Lung (tissue), 12 donors: Measurements from ENCODE around the gene MAGI2. TPM values are rescaled to one million over a fixed set of nuclear protein-coding genes. Genes with fewer than 3 reads are reported as not detected.

ENCODE experiments used
- ATAC-seq: fragments of 200-7000 bp; cut with Tn5 transposase; one replicate; pipeline ENCODE4 v1.9.1; 2020; ENCODE audit warnings: moderate number of reproducible peaks; ENCODE audit not compliant: insufficient read depth, low FRiP score
- DNase-seq, 3 donors: peaks; one replicate each; pipeline ENCODE4 v3.0.0-alpha.2; 2013 to 2017
- H3K27ac ChIP-seq, 2 donors: one replicate each; pipeline ENCODE4 v1.5.1; 2013; ENCODE audit warnings: mild to moderate bottlenecking in 2 of 2, moderate library complexity in 2 of 2, control low read depth in 1 of 2, inconsistent platforms in 1 of 2, low read depth in 1 of 2, low read length in 1 of 2
- H3K27me3 ChIP-seq, 3 donors: one replicate each; pipeline ENCODE4 v1.5.1; 2013; ENCODE audit warnings: low read length in 2 of 3; ENCODE audit not compliant: control insufficient read depth in 3 of 3, insufficient read depth in 3 of 3
- H3K36me3 ChIP-seq, 4 donors: one replicate each; pipeline ENCODE4 v1.5.1; 2013; ENCODE audit warnings: low read length in 4 of 4, mild to moderate bottlenecking in 1 of 4, moderate library complexity in 1 of 4; ENCODE audit not compliant: control insufficient read depth in 4 of 4, insufficient read depth in 4 of 4
- H3K4me1 ChIP-seq, 5 donors: one replicate each; pipeline ENCODE4 v1.5.1; 2013; ENCODE audit warnings: low read length in 5 of 5, mild to moderate bottlenecking in 2 of 5, moderate library complexity in 1 of 5; ENCODE audit not compliant: control insufficient read depth in 5 of 5, insufficient read depth in 5 of 5
- H3K4me3 ChIP-seq: one replicate; pipeline ENCODE4 v1.5.1; 2013; ENCODE audit warnings: mild to moderate bottlenecking, control low read depth, moderate library complexity
- H3K9ac ChIP-seq, 2 donors: one replicate each; pipeline ENCODE4 v1.5.1; 2013; ENCODE audit warnings: low read length in 2 of 2, control low read depth in 1 of 2; ENCODE audit not compliant: insufficient read depth in 1 of 2
- H3K9me3 ChIP-seq, 4 donors: one replicate each; pipeline ENCODE4 v1.5.1; 2013; ENCODE audit warnings: low read length in 3 of 4, mild to moderate bottlenecking in 1 of 4, moderate library complexity in 1 of 4; ENCODE audit not compliant: control insufficient read depth in 4 of 4, insufficient read depth in 3 of 4
- WGBS, 2 donors: extraction: QIAGEN DNeasy Blood & Tissue Kit; methylation state at CpG; one replicate each; pipeline ENCODE4 v1.1.7; 2013; 5-methylcytosine and 5-hydroxymethylcytosine counted together
- polyA plus RNA-seq, 2 donors: library from polyadenylated mRNA; stranded (reverse); fragments of 200-250 nt; gene quantifications; one replicate each; pipeline ENCODE4 v1.2.1, GENCODE V29; 2013
- total RNA-seq, 2 donors: library from RNA; depleted of rRNA in 1 of 2; stranded (reverse); fragments of >200 nt in 1 of 2; gene quantifications; one replicate each; pipeline ENCODE4 v1.2.1, GENCODE V29; 2014 to 2021
- TF ChIP-seq, protein P1 (sequence below): IDR thresholded peaks from 2 replicates; pipeline ENCODE4 v1.5.1; 2012; ENCODE audit warnings: mild to moderate bottlenecking; ENCODE audit errors: control extremely low read depth, extremely low read depth
- donor health status: control.
- donor health status: control.
- donor health status: Bipolar disorder and iron deficiency.
- donor health status: healthy.
- donor health status: DM: yes; HTN: yes; CAD: no.

MAGI2 gene
- total and polyA plus RNA-seq, 4 donors: 0.94 to 18.0 (median 5.3) TPM

DNA sequence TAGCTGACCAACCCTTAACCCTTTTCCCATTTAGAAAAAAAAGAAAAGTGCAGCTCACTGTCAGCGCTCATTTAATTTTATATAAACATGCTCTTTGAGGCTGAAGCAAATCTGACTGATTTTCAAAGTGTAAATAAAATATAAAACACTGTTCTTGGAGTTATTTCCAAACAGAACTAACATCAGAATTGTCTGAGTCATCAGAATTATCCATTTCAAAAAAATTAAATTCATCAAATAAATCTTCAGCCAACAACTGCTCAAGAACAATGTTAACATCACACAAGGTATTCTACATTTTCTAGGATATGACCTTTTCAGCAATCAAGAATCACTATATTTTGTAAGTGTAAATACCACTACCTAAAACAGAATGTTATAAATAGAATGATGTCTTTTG, 93.6 kb downstream of the MAGI2 start:
- WGBS, 2 donors: 92 to 94% methylated on average over 1 of the region's 1 CpG
- no peak for DNase-seq
- Histone ChIP-seq H3K27me3 (no peaks in the 10 kb centered on the region), H3K27ac (no peak overlapping the region), H3K9ac (no peak overlapping the region), H3K36me3 (no peaks in the 10 kb centered on the region), H3K9me3 (no peaks in the 10 kb centered on the region), H3K4me3 (no peak overlapping the region), H3K4me1 (no peaks in the 10 kb centered on the region)
- TF ChIP-seq, protein P1, sequence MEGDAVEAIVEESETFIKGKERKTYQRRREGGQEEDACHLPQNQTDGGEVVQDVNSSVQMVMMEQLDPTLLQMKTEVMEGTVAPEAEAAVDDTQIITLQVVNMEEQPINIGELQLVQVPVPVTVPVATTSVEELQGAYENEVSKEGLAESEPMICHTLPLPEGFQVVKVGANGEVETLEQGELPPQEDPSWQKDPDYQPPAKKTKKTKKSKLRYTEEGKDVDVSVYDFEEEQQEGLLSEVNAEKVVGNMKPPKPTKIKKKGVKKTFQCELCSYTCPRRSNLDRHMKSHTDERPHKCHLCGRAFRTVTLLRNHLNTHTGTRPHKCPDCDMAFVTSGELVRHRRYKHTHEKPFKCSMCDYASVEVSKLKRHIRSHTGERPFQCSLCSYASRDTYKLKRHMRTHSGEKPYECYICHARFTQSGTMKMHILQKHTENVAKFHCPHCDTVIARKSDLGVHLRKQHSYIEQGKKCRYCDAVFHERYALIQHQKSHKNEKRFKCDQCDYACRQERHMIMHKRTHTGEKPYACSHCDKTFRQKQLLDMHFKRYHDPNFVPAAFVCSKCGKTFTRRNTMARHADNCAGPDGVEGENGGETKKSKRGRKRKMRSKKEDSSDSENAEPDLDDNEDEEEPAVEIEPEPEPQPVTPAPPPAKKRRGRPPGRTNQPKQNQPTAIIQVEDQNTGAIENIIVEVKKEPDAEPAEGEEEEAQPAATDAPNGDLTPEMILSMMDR: no peak
- no peak for ATAC-seq

DNA sequence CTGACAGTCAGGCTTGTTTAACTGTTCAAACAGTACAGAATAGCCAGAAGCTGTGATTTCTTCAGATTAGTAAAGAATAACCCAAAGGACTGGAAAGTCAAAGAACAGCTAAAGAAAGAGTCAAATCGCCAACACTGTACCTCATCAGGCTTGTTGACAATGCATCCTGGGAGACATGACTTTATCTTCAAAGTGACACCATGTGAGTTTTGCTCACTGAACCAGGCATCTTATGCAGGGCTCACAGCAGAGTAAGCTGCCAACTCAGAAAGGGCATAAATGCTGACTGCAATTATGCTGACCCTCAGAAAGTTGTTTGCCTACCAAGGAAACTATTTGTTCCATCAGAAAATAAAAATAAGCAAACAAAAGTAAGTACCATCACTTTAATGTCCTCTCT, 96.4 kb downstream of the MAGI2 start:
- WGBS, 2 donors: 75 to 89% methylated on average over 1 of the region's 1 CpG
- H3K27ac ChIP-seq: no peak overlapping the region
- no peaks in the 10 kb centered on the region for H3K36me3 ChIP-seq
- H3K4me1 ChIP-seq: peaks cover 0 to 3% (median 0%) of the 10 kb centered on the region in 5 donors
- no peaks in the 10 kb centered on the region for H3K9me3 ChIP-seq
- DNase-seq: no peak
- no peak for ATAC-seq
- H3K27me3 ChIP-seq: no peaks in the 10 kb centered on the region
- H3K9ac ChIP-seq: no peak overlapping the region
- TF ChIP-seq, protein P1: no peak
- no peak overlapping the region for H3K4me3 ChIP-seq

DNA sequence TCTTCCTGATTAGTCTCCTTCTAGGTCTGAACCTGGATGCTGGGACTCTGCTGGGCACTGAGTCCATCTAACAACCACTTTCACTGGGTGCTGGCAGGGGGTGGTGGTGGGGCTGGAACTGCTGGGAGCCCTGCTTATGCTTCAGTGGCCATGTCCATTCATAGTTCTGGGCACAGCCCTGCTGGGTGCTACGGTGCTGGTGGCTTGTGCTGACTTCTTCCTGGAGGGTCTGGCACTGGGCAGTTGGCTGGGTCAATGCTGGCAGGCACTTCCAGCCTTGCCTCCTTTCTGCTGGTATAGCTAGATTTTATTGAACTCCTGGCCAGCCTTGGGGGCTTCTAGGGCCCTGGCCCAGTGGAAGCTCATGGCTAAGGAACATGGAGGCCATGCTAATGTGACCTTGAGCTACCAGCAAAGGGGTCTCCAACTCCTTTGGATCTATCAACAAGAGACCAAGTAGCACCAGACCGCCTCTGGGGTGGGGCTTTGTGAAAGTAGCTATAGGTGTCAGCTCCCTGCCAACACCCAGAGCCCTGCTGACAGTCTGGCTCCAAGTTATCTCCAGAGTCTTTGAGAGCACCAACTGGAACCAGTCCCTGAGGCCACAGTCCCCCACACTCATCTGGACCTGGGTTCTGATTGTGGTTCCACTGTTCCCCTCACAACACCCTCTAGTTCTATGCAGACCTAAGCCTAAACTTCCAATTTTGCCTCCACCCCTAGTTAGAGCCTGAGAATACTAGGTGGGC, 99.6 kb downstream of the MAGI2 start:
- Histone ChIP-seq H3K4me3 (no peak overlapping the region), H3K9ac (no peak overlapping the region), H3K36me3 (no peaks in the 10 kb centered on the region), H3K4me1 (peaks cover 0 to 3% (median 0%) of the 10 kb centered on the region in 5 donors), H3K27me3 (no peaks in the 10 kb centered on the region), H3K27ac (no peak overlapping the region), H3K9me3 (no peaks in the 10 kb centered on the region)
- 94 to 96% methylated on average over 2 of the region's 2 CpGs for WGBS, 2 donors
- TF ChIP-seq, protein P1: no peak
- DNase-seq: no peak
- ATAC-seq: no peak

DNA sequence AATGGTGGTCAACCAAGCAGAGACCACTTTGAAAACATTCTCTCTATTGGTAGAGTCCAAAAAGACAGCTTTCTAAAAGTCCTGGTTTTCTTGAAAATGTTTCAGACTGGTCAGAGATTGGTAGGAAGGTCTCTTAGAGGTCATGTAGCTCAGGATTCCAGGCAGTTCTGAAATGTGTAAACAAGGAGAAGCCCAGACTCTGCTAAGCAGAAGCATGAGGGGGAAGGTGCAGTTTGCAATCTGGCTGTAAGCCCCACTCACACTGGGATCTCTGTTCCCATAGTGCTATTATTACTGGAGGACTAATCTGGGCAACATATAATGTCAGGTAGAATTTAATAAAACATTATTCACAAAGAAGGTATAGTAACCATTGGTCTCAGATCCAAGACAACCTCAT, 101.1 kb downstream of the MAGI2 start:
- Histone ChIP-seq H3K9me3 (no peaks in the 10 kb centered on the region), H3K9ac (no peak overlapping the region), H3K27me3 (no peaks in the 10 kb centered on the region), H3K36me3 (no peaks in the 10 kb centered on the region), H3K4me1 (peaks cover 0 to 3% (median 0%) of the 10 kb centered on the region in 5 donors), H3K27ac (no peak overlapping the region), H3K4me3 (no peak overlapping the region)
- ATAC-seq: no peak
- peak in 1 of 3 donors; percentile 2 for DNase-seq
- TF ChIP-seq, protein P1: no peak
